ENCODE measurements around the gene INTS11.

DNA sequence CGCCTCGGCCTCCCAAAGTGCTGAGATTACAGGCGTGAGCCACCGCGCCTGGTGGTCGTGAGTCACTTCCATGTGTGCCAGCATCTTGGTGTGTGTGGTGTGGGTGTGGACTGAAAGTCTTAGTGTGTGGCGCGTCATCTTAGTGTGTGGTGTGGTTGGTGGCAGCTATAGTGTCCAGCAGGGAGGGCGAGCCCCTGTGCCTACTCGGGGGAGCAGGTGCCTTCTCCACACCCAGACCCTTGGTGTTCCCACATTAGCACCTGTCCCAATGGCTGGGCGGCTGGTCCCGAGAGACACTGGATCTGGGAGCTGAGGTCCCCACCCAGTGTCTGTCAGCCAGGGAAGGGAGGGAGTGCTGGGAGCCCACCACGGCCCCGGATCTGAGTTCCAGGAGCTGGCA, 41.5 kb downstream of the INTS11 start:
- TF ChIP-seq, protein P1, sequence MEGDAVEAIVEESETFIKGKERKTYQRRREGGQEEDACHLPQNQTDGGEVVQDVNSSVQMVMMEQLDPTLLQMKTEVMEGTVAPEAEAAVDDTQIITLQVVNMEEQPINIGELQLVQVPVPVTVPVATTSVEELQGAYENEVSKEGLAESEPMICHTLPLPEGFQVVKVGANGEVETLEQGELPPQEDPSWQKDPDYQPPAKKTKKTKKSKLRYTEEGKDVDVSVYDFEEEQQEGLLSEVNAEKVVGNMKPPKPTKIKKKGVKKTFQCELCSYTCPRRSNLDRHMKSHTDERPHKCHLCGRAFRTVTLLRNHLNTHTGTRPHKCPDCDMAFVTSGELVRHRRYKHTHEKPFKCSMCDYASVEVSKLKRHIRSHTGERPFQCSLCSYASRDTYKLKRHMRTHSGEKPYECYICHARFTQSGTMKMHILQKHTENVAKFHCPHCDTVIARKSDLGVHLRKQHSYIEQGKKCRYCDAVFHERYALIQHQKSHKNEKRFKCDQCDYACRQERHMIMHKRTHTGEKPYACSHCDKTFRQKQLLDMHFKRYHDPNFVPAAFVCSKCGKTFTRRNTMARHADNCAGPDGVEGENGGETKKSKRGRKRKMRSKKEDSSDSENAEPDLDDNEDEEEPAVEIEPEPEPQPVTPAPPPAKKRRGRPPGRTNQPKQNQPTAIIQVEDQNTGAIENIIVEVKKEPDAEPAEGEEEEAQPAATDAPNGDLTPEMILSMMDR (IDR thresholded peaks at IDR 0.05; ENCODE audit: low read depth, low read length, missing input control), result no peak
- TF ChIP-seq YY1 (IDR thresholded peaks at IDR 0.05), result no peak

All from liver (tissue), 2 donors.